RWPE2 (cell line): ENCODE data around the gene DES.

Experiments
- ATAC-seq: fragments of 200-7000 bp; cut with Tn5 transposase; 3 replicates; pipeline ENCODE4 v1.9.1; 2021; ENCODE audit warnings: low read depth
- DNase-seq: peaks from one replicate; pipeline ENCODE4 v3.0.0-alpha.2; 2020; ENCODE audit warnings: low spot score
- H3K27ac ChIP-seq: fragments of 450-650 bp; 2 replicates; pipeline ENCODE4 v1.5.1; 2017; ENCODE audit warnings: mild to moderate bottlenecking; ENCODE audit not compliant: poor library complexity, severe bottlenecking
- H3K27me3 ChIP-seq: fragments of 250-450 bp; sonication (Bioruptor Pico); 2 replicates; pipeline ENCODE4 v1.5.1; 2021; ENCODE audit warnings: mild to moderate bottlenecking, moderate library complexity; ENCODE audit not compliant: insufficient read depth, poor library complexity, severe bottlenecking
- H3K36me3 ChIP-seq: fragments of 250-450 bp; sonication (Bioruptor Pico); 2 replicates; pipeline ENCODE4 v1.5.1; 2020; ENCODE audit warnings: low read depth, mild to moderate bottlenecking, moderate library complexity
- H3K4me1 ChIP-seq: fragments of 250-450 bp; sonication (Bioruptor Pico); 2 replicates; pipeline ENCODE4 v1.5.1; 2021; ENCODE audit warnings: mild to moderate bottlenecking, moderate library complexity; ENCODE audit not compliant: insufficient read depth, poor library complexity, severe bottlenecking
- H3K4me3 ChIP-seq: fragments of 250-450 bp; sonication (Bioruptor Pico); 2 replicates; pipeline ENCODE4 v1.5.1; 2021; ENCODE audit warnings: mild to moderate bottlenecking, moderate library complexity; ENCODE audit not compliant: severe bottlenecking
- H3K9me3 ChIP-seq: fragments of 250-450 bp; sonication (Bioruptor Pico); 2 replicates; pipeline ENCODE4 v1.5.1; 2021; ENCODE audit warnings: mild to moderate bottlenecking, moderate library complexity; ENCODE audit not compliant: severe bottlenecking
- TF ChIP-seq, protein P1 (sequence below): fragments of 450-650 bp; IDR thresholded peaks from one replicate; pipeline ENCODE4 v1.5.1; 2017; ENCODE audit warnings: mild to moderate bottlenecking, moderate library complexity; ENCODE audit not compliant: poor library complexity, severe bottlenecking

The DES gene

DNA sequence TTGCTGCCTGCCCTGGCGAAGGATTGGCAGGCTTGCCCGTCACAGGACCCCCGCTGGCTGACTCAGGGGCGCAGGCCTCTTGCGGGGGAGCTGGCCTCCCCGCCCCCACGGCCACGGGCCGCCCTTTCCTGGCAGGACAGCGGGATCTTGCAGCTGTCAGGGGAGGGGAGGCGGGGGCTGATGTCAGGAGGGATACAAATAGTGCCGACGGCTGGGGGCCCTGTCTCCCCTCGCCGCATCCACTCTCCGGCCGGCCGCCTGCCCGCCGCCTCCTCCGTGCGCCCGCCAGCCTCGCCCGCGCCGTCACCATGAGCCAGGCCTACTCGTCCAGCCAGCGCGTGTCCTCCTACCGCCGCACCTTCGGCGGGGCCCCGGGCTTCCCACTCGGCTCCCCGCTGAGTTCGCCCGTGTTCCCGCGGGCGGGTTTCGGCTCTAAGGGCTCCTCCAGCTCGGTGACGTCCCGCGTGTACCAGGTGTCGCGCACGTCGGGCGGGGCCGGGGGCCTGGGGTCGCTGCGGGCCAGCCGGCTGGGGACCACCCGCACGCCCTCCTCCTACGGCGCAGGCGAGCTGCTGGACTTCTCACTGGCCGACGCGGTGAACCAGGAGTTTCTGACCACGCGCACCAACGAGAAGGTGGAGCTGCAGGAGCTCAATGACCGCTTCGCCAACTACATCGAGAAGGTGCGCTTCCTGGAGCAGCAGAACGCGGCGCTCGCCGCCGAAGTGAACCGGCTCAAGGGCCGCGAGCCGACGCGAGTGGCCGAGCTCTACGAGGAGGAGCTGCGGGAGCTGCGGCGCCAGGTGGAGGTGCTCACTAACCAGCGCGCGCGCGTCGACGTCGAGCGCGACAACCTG, at the start of gene DES:
Gene DES (plus strand): TSS at position 223 of the 857 bp plus-strand sequence. CDS start 86 bp downstream, at position 309.
- DNase-seq = no peak
- H3K9me3 ChIP-seq = no peaks in the 10 kb centered on the region
- H3K4me3 ChIP-seq = no peak within 1 kb of the TSS
- H3K36me3 ChIP-seq = no peaks in the 10 kb centered on the region
- peaks cover 12% of the 10 kb centered on the region for H3K27me3 ChIP-seq
- TF ChIP-seq, protein P1, sequence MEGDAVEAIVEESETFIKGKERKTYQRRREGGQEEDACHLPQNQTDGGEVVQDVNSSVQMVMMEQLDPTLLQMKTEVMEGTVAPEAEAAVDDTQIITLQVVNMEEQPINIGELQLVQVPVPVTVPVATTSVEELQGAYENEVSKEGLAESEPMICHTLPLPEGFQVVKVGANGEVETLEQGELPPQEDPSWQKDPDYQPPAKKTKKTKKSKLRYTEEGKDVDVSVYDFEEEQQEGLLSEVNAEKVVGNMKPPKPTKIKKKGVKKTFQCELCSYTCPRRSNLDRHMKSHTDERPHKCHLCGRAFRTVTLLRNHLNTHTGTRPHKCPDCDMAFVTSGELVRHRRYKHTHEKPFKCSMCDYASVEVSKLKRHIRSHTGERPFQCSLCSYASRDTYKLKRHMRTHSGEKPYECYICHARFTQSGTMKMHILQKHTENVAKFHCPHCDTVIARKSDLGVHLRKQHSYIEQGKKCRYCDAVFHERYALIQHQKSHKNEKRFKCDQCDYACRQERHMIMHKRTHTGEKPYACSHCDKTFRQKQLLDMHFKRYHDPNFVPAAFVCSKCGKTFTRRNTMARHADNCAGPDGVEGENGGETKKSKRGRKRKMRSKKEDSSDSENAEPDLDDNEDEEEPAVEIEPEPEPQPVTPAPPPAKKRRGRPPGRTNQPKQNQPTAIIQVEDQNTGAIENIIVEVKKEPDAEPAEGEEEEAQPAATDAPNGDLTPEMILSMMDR = no peak
- ATAC-seq = no peak; the same call in 2 of the 3 replicates
- H3K27ac ChIP-seq = no peak within 1 kb of the TSS
- no peaks in the 10 kb centered on the region for H3K4me1 ChIP-seq

DNA sequence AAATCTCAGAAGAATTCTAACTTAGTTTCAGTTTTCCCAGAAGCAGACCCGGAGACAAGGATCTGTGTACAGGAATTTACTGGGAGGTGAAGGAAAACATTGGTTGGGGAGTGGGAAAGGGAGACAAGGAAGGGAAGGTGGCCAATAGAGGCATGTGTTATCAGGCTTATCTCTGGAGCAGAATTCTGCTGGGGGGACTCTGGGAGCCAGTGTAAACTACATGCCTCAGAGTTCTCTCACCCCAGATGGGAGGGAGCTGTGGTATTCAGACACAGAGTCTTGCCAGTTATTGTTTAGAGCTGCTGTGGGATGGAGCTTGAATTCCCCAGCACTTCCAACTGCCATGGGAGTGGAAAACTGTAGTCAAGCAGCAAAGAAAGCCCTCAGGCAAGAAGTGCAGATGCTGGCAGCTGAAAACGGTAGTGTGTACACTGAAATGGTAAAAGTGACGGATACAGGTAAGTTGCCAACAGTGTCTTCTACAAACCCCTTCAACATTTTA, 49.4 kb upstream of the DES start:
- ATAC-seq = peak; percentile 36; the same call in 2 of the 3 replicates
- Histone ChIP-seq H3K27ac (no peak overlapping the region), H3K9me3 (no peaks in the 10 kb centered on the region), H3K36me3 (0 out of 2 replicates have a peak, but pooled peaks cover 4% of the 10 kb centered on the region), H3K4me3 (no peak overlapping the region), H3K4me1 (no peaks in the 10 kb centered on the region), H3K27me3 (no peaks in the 10 kb centered on the region)
- no peak for DNase-seq
- TF ChIP-seq, protein P1 = no peak

- no peak for ATAC-seq
- no peak for DNase-seq
- no peaks in the 10 kb centered on the region for H3K9me3 ChIP-seq
- no peak overlapping the region for H3K4me3 ChIP-seq
- TF ChIP-seq, protein P1 = no peak
- H3K36me3 ChIP-seq = 0 out of 2 replicates have a peak, but pooled peaks cover 6% of the 10 kb centered on the region
- no peaks in the 10 kb centered on the region for H3K27me3 ChIP-seq
- no peak overlapping the region for H3K27ac ChIP-seq
- no peaks in the 10 kb centered on the region for H3K4me1 ChIP-seq
Measured at GRCh38 chr2:219369447-219369861, 48.7 kb upstream of the DES start.

DNA sequence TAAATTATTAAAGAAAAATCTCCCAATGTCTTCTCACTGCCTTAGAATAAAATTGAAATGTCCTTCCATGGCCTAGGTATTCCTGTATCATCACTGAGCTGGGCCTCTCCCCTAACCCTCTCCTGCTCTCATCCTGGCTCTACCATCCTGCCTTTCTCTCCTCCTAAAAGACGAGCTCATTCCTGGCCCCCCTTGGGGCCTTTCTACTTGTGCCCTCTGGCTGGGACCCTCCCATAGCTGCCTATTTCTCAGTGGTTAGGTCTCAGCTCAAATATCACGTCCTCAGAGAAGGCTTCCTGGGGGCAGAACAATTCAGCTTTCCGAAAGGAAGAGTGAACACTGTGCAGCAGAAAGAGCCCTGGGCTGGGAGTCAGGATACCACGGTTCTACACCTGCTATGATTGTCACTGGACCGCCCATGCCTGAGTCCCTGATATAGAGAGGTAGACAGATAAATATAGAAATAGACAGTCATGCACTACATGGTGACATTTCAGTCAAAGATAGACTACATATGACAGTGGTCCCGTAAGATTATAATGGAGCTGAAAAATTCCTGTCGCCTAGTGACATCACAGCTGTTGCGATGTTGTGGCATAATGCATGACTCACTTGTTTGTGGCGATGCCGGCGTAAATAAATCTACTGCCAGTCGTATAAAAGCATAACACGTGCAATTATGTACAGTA, 39.9 kb upstream of the DES start:
- H3K9me3 ChIP-seq = no peaks in the 10 kb centered on the region

More for the DNA sequence above, 39.9 kb upstream of the DES start:
- TF ChIP-seq, protein P1 = no peak
- no peak overlapping the region for H3K27ac ChIP-seq
- no peaks in the 10 kb centered on the region for H3K4me1 ChIP-seq
- DNase-seq (no peak), ATAC-seq (no peak)
- no peaks in the 10 kb centered on the region for H3K27me3 ChIP-seq
- H3K36me3 ChIP-seq = peaks cover 15% of the 10 kb centered on the region; the same call in 1 of the 2 replicates
- H3K4me3 ChIP-seq = no peak overlapping the region
